ENCODE measurements around the gene CHID1.

CHID1 gene

DNA sequence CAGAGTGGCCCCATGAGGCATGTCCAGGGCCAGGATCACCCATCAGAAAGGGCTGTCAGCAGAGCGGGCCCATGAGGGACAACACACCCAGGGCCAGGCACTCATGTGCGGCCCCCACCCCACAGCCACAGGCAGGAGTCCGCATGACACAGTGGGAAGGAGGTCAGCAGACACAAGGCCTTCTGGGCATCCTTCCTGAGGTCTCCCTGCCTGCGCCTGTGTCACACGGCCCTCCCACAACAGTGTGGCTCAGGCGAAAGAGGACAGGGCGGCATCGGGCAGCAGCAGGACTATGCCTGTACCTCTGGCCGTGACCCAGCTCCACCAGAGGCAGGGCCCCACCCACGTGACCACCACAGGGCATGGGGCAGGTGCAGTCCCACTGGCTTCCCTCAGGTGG, 27.1 kb downstream of the CHID1 start:
- DNase-seq = no peak

DNA sequence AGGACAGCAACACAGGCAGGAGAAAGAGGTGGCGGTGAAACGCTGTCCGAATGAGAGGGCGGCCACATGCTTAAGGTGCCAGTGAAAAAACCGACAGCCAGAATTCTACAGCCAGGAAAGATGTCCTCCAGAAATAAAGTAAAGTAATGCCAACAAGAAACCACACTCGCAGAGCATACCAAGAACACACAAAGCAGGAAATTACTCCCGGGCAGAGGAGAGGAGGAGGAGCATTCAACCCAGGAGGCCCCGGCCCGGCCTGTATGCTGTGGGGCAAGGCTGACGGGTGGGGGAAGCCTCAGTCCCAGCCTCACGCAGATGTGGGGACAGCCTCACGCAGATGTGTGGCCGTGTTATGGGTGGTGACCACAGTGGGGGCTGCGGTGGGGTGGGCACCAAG, 28.0 kb downstream of the CHID1 start:
- DNase-seq = no peak

DNA sequence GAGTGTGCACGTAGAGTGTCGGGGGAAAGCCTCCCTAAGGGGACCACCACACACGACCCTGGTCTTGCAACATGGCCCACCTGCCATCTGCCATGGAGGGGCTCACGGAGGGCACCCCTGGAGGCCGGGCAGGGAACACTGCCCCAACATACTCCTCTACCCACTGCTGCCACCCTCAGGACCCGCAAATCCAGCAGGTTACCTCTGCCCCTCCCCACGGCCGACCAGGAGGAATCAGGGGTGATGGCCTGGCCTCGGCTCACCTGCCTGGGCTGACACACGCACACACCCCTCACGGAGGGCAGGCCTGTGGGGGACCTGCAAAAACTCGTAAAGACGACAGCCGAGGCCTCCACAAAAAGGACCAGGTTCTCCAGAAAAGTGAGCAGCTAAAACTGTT, 30.2 kb downstream of the CHID1 start:
- no peak for DNase-seq

DNA sequence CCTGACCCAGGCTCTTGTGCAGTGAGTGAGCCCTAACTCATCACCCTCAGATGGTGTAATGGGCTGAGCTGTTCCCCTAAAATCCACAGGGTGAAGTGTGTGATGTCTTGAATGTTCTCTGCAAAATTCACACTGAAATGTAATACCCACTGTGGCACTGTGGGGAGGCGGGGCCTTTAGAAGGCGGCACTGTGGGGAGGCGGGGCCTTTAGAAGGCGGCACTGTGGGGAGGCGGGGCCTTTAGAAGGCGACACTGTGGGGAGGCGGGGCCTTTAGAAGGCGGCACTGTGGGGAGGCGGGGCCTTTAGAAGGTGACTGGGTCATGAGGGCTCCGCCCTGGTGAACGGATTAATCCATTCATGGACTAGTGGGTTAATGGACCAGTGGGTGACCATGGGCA, 33.0 kb downstream of the CHID1 start:
- no peak for DNase-seq

DNA sequence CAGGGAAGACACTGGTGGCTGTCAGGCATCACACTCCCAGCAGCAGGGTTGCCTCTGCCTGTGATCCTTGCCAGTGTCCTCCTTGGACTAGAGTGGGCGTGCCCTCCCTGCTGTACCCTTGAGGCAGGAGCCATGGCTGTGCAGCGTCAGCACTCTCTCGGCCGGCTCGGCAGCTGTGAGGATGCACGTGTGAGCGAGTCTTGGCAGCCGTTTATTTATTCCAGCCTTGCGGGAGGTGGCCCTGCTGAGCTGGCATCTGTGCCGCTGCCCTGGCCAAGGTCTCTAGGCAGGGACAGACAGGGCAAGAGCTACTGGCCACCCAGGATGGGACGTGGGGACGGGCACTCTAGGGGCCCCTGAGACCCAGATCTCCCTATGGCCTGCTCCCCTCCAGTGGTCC, 34.1 kb downstream of the CHID1 start:
- peak; percentile 69 for DNase-seq

DNA sequence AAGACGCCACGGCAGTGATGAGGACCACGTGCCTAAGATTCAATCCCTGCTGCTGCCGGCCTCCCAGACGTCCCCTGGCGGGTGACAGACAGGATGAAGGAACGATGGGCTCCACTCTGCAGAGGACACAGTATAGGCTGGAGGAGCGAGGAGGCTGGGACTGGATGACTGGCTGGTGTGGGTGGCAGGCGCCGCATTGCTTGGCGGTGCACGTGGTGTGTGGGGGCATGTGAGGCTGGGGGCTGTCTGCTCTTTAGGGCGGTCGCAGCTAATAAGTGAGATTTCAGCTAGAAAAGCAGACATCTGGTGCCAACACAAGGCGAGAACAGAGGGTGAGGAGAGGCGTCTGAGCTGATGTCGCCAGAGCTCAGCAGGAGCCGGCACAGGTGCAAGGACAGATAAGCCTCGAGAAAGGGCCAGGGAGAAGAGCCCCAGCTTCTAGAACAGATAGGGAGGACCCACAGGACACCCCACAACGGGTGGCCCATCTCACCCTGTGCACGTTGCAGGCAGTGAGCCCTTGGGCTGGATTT, 34.8 kb downstream of the CHID1 start:
- DNase-seq = no peak

DNA sequence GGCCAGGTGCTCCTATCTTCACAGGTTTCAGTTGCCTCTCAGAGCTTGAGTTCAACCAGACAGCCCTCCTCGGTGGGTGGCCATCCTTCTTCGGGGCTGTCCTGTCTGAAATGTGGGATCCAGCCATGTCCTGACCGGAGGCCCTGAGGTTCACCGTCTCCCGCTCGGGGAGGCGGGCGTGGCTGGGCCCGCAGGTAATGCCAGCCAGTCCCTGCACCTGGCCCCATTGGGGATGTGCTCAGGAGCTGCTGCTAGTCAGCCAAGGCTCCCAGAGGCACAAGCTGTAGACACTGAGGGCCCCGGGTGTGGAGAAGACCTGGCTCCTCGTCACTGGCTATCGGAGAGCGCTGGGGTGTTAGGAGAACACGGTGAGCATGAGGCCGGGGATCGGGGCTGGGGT, 35.4 kb downstream of the CHID1 start:
- no peak for DNase-seq

DNA sequence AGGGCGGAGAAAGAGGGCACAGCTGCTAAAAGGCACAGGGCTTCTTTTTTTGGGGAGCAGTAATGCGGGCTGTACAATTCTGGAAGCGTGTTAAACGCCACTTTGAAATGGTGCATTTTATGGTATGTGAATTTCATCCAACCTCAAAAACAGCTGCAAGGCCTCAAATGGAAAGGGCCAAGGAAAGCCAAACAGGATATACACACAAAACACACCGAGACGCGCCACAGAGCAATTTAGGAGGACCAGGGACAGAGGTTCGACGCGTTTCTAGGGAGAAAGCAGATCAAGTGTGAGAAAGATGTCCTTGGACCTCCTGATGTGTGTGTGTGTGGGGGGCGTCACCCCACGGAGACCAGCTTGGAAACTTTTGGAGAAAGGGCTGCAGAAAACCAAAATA, 36.9 kb downstream of the CHID1 start:
- no peak for DNase-seq

DNA sequence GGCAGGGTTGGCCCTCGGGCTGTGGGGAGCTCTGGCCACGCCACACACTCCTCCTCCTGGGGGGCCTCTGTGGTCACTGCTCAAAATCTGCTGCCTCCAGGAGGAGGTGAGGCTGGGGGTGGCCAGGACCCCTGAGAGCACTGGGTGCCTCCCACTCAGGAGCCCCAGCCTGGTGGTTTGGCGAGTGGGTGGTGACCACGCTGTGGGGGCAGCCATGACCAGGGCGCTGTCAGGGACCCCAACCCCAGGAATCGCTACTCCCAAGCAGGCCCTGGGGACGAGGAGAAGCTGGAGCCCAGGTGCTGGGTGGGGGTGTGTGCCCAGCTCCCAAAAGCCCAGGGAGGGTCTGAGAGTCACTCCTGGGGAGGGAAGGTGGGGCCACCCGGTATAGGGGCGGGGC, 37.8 kb downstream of the CHID1 start:
- no peak for DNase-seq

DNA sequence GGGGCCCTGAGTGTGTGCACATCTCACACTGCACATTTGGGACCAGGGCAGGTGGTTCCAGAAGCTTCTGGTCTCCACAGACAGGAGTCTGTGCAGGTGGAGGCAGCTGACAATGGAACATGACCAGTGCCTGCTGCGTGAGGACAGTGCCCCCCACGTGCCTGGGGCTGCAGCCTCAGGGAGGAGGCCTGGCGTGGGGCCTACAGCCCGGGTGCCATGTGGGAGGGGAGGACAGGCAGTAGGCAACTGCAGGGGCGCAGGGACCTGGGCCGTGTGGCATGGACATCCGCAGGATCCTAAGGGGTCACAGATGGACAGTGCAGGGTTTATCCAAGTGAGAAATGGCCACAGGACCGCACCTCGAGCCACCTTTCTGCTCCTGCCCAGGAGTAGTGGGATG, 39.1 kb downstream of the CHID1 start:
- DNase-seq = no peak

DNA sequence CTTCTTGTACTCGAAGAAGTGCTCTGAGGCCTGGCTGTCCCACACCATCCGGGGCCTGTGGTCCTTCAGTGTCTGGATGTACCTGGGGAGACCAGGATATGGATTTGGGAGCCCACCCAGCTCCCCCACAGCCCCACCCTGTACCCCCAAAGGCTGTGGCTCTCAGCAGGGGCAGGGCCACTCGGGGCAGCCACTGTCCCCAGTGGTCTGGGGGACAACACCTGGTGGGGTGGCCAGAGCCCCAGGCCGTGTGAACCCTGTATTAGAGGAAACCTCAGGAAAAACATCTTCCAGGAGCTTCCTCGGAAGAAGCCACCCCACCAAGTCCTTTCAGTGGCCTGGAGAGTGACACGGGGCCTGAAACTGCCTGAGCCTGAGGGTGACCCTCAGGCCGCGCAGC, 40.2 kb downstream of the CHID1 start:
- no peak for DNase-seq

DNA sequence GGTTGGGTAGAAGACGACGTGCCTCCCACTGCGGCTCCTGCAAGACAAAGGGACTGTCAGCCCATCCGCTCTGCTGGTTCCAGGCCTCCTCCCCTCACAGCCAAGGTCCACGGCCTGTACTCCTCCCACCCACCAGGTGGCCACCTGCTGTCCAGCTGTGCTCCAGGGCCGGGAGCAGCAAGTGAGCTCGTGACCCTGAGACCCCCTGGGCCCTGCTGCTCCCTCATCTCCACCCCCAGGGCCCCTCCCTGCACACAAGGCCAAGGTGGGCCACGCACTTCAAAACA, 40.5 kb downstream of the CHID1 start:
- no peak for DNase-seq

DNA sequence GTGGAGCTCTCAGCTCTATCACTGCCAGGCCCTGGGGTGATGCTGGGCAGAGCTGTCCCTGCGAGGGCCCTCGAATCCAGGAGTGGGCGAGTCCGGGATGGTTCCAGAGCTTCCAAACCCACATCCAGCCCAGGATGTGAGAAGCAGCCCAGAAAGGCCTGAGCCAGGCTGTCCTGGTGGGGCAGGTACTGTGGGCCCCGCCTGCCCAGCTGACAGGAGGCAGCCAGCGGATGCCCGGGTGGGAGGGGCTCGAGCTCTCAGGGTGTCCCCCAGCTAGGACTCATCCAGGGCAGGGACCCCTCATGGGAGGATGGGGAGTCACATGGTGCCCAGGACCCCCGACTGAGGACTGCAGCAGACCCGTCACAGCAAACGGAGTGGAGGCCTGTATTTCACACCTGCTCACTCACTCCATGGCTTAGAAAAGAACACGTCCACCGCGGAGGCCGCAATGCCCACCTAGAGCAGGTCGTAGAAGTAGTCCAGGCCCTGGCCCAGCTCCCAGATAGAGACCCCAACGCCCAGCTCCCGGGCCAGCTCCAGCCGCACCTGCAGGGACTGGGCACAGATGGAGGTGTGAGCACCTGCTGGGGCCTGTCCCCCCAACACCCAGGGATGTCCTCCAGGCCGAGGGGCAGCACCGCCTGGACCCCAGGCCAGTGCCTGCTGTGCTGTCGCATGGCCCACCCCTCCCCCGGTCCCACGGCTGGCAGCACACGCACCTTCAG, 41.0 kb downstream of the CHID1 start:
- DNase-seq = no peak

DNA sequence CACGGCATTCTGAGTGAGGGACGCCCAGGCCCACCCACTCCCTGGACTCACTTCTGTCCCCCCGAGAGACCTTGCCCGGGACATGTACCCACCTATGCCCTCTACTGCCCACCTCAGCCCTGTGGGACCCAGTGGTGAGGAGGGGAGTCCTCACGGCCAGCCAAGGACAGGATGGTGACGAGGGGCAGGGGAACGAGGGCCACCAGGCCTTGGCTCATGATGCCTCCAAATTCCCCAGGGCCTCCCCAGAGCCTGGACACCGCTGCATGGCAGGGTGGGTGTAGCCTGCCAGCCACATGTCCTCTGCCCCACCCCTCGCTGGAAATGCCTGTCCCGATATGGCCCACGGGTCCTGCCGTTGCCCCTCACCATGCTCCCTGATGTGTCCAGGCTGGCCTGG, 41.8 kb downstream of the CHID1 start:
- no peak for DNase-seq

DNA sequence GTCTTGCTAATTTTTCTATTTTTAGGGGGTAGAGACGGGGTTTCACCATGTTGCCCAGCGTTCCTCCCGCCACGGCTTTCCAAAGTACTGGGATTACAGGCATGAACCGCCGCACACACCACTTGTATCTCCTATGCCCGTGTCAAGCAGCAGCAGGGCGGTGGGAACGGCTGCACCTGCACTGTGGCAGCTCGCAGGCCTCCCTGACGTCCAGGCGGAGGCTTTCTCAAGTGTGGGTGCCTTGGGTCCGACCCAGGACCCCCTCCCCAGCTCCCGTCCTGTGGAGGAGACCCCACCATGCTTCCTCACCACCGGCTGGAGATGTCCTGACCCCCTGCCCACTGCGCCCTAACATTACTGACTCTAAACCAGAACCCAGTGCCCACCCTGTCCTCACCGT, 42.2 kb downstream of the CHID1 start:
- DNase-seq = no peak

DNA sequence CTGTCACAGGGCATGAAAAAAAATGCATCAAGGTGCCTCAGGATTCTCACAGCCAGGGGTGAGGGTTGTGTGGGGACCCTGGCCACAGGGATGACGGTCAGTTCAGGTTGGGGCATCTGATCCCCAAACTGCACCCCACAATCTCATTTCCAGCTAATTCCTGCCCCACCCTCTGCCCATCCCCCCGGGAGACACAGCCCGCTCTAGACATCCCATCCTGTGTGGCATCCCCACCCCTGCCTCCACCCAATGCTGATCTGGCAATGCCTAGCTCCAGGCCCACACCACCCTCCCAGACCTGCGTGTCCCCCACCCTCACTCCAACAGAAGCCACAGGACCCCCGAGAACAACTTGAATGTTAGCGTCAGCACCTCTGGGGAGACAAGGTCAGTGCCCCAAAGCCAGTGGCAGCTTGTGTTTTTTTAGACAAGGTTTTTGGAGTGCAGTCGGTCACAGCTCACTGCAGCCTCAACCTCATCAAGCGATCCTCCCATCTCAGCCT, 42.7 kb downstream of the CHID1 start:
- no peak for DNase-seq

DNA sequence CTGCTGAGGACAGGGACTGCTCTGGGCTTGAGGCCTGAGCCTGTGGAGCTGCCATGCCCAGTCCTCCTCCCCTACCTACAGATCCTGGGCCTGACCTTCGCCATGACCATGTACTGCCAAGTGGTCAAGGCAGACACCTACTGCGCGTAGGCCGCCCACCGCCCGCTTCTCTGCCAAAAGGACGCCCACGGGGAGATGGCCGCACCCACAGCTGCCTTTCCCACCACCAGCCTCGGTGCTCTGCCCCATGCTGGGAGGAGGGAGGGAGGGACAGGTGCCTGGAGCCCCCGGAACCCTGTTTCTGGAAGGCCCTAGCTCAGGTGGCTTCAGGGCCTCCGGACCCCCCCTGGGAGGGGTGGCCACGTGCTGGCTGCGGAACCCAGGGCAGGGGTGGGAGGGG, 44.1 kb downstream of the CHID1 start:
- DNase-seq = no peak

DNA sequence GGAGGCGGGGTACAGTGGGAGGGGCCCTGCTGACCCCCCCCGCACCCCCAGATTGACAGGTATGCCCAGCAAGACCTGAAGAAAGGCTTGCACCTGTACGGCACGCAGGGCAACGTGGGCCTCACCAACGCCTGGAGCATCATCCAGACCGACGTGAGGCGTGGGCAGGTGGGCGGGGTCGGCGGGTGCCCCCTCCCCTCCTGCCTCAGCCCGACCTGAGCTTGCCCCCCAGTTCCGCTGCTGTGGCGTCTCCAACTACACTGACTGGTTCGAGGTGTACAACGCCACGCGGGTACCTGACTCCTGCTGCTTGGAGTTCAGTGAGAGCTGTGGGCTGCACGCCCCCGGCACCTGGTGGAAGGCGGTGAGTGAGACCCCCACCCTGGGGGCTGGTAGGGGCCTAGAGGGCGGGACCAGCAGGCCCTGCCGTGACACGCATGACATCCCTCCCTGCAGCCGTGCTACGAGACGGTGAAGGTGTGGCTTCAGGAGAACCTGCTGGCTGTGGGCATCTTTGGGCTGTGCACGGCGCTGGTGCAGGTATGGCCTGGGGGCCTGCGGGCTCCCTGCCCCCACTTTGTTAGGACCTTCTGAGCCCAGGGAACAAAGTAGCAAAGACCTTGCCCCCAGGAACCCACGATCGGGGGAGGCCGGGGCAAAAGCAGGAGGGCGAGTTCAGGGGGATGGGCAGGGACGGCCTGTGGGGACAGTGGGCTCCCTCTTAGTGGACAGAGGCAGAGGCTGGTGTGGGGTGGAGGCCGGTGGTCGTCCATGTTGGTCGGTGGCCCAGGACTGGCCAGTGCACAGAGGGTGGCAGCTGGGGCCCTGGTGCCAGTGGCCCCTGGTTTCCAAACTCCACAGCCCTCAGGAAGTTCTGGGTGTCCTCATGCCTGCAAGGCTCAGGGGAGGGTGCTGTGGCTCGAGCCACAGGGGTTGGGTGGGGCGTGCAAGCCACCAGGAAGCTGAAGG, 44.9 kb downstream of the CHID1 start:
- no peak for DNase-seq

DNA sequence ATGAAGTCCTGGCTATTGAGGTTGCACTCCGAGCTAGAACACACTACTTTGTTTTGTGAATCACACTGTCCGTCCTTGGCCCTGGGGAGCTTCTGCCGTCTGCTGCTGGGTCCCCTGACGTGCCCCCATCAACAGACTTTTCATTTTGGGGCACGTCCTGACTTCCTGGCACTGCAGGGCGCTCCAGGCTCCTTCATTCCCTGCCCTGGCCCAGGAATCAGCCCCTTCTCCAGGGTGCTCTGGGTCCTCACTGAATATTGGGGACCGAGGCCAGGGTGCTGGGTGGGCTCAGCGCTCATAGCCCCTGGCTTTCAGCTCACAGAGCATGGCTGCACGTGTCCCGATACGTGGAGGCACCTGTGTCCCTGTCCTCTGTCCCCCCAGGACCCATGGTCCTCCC, 45.7 kb downstream of the CHID1 start:
- no peak for DNase-seq

DNA sequence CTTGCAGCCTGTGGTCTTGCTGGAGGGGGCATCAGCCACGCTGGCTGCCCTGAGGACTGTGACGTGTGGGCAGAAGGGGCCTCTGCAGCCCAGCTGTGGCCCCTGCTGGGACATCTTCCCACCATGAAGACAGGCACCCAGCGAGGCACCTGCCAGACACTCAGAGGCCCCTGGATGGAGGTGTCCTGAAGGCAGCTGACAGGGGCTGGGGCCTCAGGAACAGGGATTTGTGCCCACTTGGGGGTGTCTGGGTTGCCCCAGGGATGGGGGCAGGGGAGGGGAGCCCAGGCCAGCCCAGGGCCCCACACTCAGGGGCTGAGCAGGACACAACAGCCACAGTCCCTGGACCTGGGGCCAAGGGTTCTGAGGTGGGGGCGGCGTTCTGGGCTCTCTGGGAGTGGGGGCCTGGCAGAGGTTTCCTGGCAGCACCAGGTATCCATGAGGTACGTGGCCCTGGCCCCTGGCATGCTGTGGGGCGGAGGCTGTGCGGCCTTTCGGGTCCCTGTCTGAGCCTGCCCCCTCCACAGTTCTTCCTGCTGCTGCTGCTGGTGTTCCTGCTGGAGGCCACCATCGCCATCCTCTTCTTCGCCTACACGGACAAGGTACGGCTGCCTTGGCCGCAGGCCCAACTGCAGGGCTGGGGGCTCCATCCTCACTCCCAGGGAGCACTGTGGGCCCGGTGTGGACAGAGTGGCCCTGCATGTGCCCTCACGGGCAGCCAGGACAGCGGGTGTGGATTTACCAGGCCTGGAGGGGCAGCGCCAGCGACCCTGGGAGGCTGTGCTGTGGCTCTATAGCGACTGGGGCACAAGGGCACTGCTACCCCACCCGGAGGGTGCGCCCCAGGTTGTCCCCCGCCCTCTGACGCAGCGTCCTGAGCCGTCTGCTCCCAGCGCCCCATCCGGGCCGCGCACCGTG, 46.4 kb downstream of the CHID1 start:
- no peak for DNase-seq

DNA sequence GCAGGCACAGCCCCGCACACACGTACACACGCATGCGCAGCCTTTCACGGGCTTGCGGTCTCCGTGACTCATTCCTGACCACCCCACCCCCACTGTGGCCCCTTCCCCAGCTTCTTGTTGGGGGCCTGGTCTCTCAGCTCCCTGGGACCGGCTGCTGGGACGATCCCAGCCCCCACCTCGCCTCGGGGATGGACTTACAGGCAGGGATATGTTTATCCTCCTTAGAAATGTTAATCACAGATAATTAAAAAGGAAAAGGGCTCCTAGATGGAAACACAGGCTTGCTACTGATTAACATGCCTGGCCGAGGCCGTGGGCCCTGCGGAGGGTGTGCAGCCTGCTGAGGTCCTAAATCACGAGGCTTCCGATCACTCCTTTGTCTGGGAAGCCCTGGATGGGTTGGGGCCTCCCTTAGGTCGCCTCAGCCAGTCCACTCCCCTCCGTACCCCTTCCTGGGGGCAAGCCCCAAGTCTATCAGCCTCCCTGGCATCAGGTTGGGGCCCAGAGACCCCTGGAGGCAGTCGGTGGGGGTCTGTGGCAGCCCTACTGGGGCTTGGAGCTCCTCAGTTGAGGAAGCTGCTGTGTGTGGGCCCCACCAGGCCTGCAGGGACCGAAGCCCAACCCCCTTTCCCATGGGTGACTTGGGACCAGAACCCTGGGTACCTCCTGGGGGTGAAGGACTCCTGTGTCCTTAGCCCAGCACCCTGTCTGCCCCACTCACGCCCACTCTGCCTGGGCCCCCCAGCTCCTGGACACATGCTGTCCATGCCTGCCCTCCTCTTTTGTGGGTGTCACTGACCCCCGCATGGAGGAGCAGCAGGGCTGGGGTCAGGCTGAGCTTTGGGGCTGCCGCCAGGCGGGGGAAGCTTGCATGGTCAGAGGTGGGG, 47.3 kb downstream of the CHID1 start:
- DNase-seq = no peak

DNA sequence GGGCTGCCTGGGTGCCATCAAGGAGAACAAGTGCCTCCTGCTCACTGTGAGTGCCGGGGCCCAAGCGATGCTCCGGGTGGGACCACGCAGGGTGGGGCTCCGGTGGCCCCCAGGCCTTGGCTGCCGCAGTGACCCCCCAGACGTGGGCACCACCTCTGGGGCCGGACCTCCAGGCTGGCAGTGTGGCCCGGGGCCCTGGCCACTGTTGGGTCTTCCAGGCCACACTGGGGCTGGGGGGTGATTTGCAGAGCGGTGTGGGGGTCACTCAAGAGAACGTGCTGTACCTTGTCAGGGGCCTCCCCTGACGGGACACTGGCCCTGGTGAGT, 48.0 kb downstream of the CHID1 start:
- no peak for DNase-seq

Measured in COR-L47 (cell line).